Activated CD4-positive, alpha-beta T cell treated with anti-CD3 and anti-CD28 coated beads for 24 hours (primary cell): Measurements from ENCODE around the gene SH3RF3.

Experiments used
- DNase-seq, 2 donors: peaks; one replicate each; pipeline ENCODE4 v3.0.0-alpha.2; 2020; ENCODE audit warnings: low read depth in 2 of 2

The SH3RF3 gene

DNA sequence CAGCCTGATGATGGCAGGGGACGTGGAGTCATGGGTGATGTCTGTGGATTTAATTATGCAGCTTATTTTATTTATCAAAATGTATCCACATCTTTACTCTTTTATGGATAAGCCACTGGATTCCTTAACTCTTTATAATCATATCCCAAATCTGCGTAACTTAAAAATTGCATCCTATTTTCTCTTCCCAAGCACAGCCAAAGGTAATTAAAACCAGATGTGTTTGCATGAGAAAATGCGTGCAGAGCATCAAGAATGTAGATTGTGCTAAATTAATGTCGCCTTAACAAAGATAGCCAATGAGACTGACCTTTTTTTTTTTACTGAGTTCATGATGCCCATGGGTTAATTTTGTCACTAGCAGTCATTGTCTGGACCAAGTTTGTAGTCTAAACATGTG lies 10.0 kb downstream of the SH3RF3 start:
- DNase-seq: no peak

DNA sequence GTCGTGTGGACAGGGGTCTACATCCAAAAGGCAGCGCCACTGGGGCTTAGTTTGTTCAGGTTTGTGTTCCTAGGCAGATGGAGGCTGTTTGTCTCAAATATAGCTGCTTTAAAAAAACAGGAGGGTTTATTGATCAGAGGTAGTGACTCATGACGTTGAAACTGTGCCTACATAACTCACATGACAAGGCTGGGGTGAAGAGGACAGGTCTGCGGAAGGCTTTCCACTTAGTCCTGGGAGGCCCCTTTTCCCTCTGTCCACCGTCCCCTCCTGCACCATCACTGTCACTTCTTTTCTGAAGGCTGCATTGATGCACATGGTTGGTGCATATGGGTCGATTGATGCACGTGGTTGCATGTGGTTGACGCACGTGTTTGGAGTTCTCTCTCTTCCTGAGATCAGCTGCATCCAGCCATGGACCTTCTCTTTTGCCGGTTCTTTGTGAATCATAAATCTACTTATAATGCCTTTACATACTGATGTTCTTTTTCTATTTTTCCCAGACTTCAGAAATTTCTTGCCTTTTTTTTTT lies 10.9 kb downstream of the SH3RF3 start:
- DNase-seq: no peak

GRCh38 chr2:109141006-109141600 lies 12.1 kb downstream of the SH3RF3 start:
- DNase-seq: no peak

DNA sequence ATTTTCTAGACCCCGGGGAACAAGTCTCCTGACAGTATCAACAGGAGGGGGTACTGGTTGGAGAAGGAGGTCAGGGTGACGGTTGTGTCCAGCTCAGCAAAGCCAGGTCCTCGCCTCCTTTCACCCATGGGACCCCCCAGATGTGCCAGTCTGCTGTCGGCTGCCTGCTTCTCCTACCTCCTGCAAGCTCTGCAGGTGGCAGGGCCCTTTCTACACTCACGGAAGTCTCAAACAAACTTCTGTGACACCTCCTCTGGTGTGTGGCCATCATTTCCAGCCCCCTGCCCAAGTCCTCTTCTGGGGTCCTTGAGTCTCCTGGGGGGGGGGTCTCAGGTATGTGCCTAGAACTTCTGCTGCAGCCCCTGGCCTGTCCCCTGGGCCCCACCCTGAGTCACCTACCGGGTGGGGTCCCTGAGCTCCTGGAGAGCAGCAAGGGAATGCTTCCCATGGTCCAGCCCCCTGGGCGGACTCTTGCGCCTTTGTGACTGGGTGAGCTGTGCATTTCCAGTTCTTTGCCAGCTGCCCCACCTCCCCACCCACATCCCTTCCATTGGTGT lies 12.8 kb downstream of the SH3RF3 start:
- no peak for DNase-seq

- DNase-seq: no peak
Measured at GRCh38 chr2:109142416-109143210, 13.6 kb downstream of the SH3RF3 start.

DNA sequence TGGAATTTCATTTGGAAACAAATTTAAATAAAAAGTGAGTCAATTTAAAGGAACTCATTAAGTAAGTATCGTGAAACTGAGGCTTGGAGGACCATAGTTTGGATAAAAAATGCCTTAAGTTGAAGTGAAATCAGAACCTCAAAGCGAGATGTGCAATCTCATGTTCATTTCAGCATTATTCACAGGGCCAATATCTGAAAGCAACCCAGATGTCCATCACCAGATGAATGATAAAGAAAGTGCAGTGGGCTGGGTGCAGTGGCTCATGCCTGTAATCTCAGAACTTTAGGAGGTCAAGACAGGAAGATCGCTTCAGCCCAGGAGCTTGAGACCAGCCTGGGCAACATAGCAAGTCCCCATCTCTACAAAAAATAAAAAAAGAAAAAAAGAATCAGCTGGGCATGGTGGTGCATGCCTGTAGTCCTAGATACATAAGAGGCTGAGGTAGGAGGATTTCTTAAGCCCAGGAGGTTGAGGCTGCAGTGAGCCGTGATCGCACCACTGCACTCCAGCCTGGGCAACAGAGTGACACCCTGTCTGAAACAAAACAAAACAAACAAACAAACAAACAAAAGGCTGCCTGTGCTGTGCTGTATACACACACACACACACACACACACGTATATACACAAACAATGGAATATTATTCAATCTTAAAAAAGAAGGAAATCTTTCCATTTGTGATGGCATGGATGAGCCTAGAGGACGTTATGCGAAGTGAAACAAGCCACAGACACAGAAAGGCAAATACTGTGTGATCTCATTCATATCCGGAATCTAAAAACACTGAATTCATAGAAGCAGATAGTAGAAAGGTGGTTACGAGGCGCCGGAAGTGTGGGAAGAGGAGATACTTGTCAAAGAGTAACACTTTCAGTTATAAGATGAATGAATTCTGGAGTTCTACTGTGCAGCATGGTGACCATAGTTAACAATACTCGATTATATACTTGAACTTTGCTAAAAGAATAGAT lies 14.5 kb downstream of the SH3RF3 start:
- DNase-seq: peak; percentile 46 to 48

GRCh38 chr2:109144271-109144670 lies 15.3 kb downstream of the SH3RF3 start:
- DNase-seq: no peak

DNA sequence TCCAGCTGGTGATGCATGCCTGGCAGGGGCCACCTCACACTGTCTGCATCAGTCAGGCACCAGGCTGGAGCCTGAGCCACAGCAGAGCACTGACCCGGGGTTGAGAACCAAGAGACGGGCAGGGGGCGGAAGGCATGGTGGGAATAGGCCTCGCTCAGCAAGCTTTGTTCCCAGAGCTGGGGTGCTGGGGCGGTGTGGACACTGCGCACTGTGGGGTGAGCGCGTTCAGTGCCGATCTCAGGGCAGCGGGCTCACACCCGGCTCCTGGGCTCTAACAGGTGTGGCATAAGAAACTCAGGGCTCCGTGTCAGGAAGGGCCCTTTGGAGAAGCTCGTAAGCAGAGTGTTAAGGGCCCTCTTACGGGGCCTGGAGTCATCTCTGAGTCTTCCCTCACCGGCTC lies 15.7 kb downstream of the SH3RF3 start:
- no peak for DNase-seq

DNA sequence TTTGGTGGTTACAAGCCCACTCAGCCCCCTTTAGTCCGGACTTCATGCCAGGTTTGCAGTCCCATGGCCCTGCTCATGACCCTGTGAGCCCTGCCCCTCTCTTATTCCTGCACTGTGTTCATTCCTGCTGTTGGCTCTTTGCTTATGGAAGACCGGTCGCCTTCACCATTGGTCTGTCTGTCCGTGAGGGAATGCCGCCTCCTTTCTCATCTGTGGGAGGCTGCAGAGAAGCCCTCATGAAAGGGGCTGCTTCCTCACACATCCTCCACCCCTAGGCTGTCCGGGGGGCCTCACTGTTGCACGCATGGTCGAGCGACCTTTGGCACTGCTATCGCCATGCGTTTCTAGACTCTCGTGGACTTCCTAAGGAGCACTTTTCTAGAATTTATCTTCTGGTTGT lies 16.3 kb downstream of the SH3RF3 start:
- DNase-seq: no peak

DNA sequence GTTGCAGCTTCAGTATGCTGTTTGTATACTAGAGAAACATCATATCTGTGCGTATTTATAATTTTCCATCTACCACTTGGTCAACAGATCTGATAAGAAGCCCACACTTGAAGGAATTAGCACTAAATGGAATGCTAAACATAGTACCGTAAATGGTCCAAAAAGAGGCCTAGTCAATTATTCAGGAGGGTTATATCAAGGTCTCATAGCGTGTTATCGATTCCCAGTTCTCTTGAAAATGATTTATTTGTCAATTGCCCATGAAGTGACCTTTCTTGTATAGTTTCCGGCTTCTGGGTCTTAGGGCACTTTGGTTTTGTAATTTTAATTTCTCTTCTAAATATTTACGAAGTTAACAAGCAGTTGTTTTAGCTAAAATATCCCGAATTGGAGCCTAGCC lies 18.4 kb downstream of the SH3RF3 start:
- DNase-seq: no peak

DNA sequence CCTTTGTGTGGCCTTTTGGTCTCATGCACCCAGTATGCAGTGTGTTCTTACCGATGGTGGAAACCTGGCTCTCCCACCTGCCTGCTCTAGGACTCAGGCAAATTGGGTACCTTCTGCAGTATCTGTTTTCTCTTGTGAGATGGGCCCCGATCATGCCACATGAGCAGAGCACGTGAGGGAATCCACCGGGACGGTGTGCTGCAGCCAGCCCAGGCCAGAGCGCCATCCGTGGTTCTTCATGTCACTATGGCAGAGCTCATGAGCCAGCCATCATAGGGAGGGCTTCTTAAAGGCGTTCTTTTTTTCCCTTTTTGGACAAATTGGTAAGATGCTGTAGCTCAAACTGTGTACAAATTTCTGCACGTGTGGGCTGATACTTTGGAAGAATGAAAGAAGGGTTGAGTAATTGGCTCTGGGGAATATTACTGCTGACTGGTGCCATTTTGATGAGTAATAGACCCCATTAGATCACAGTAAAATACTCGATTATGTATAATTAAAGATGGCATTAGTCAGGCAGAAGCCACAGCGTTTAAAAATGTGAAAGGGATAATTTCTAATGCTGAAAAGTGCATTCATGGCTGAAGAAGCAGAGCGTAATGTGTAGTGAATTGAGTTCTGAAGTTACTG lies 19.2 kb downstream of the SH3RF3 start:
- DNase-seq: no peak

DNA sequence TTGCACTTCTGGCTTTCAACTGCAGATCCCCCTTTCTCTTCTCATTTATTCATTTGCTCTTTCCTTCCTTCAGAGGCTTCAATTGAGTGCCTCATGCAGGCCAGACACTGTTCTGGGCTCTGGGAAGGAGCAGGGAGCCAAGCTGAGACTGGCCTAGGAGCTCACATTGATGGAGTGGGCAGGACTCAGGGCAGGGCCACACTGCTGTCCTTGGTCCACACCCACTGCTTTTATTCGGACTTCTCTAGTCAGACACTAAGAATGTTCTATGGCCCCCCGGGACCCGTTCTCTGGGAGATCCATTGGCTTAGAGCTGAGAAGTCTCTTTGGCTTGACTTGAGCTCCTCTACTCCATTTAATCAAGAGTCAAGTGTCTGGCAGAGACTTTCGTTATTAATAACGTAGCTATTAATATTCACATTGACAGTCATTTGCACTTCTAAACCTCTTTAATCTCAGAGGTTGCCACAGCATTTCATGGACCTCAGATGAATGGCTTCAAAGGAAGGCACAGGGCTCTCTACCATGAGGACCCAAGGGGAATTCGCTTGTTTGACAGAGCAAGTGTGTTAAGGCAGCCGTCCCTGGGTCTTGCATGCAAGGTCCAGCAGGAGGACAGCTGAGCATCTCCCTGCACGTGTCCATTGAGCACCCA lies 20.1 kb downstream of the SH3RF3 start:
- no peak for DNase-seq

GRCh38 chr2:109150559-109150958 lies 21.6 kb downstream of the SH3RF3 start:
- no peak for DNase-seq

DNA sequence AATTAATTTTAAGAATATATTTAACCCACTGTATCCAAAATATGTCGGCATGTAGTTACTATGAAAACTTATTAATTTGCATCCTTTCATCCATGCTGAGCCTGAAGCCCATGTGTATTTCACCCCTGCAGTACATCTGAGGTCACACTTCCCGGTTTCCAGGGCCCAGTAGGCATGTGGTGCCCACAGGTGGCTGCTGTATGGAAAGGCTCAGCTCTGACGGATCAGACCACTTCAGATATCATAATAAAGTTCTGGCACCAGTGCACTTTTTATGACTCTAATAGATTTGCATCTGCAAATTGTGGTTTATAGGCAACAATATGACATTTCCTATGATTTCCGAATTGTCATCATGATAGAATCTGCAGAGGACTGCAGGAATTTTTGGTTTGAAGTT lies 22.5 kb downstream of the SH3RF3 start:
- DNase-seq: no peak

DNA sequence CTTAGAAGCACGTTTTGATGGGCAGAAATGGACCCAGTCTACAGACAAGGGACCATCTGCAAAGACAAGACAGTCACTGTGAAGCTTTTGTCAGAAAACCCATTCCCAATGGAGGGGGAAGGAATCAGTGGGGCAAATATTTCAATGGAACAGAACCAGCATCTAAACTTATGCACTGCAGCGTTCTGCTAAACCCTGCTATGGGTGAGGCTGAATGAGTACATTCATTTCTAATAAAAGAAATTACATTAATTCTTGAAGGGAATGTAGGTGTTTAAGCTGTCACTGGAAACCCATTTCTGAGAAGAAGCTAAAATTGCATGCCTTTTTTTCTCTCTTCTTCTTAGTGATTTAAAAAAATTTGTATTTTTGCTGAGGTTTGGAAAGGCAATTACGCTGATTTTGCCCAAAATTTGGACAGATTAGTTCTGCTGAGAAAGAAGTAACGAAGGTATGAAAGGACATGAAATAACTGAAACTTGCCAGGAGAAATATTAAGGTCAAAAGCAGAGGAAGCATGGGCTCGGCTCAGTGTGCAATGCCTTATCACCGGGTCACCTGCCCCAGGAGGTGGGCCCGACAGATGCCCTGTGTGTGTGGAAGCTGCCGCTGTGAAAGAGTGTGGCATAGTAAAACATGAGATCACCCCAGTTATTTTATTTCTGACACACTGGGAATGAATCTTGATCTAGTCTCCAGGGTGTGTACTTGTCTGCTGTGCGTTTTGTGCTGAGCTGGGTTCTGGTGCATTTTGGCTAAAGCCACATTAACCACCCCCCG lies 24.2 kb downstream of the SH3RF3 start:
- DNase-seq: no peak

GRCh38 chr2:109153807-109154206 lies 24.8 kb downstream of the SH3RF3 start:
- no peak for DNase-seq

GRCh38 chr2:109154226-109154625 lies 25.2 kb downstream of the SH3RF3 start:
- DNase-seq: no peak

DNA sequence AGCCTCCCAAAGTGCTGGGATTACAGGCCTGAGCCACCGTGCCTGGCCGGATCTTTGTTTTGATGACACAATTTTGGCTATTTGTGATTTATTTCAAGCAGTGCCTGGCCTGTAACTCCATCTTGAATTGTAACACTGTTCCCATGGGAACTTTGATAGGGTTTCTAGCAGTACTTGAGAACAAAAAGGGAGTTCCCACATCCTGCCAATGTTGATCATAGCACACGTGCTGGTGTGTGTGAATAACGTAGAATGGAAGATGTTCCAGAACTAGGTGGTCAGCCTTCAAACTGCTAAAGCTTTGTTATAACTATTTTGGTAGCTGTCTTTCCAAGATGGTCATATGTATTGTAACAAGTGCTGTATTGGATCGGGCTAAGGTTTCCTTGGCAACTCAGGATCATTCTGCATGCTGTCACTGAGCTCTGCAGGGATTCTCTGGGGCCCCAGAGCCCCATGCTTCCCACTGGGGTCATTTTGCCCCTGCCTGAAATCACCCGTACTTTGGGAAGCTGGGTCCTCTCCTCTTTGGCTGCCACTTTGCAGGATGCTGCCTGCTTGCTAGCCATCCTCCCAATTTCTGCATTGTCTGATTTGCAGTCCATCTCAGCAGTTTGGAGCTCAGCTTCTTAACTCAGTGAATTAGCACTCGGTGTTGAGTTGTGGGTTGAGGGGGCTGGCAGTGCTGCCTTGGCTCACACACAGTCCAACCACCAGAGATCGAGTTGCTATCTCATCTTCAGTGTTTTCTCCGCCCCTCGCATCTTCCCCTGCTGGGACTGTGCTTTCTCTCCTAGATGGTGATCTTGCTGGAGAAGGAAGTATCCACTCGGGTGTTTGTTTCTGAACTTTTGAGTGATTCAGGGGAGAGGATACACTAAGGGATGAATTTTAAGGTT lies 26.8 kb downstream of the SH3RF3 start:
- no peak for DNase-seq

DNA sequence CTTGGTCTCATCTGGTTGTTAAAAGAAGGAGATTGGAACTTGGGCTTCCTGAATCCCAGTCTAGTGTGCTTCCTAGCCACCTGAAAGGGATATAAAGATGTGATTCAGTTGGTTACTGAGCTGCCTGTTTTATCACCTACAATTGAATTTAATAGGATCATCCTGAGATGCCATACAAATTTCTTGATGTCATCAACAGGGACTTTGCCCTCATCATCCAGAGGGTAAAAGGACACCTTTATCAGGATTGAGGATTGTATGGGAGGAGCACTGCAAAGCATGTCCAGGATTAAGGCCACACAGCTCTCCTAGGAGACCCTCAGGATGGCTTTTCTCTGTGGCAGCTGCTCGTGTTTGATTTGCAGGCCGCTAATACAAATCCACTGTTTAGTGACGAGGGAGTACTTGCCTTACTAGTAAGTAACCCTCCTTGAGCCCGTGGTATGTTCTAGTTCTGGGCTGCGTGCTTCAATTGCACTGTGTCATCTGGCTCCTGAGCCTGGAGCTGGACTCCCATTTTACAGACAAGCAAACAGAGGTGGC lies 28.6 kb downstream of the SH3RF3 start:
- DNase-seq: no peak
